GM12878 (cell line): Measurements from ENCODE around the gene ETV6. TPM values are rescaled to one million over a fixed set of nuclear protein-coding genes. Genes with fewer than 3 reads are reported as not detected.
A peak's percentile ranks its signal among the peaks of the same experiment; 100 is the strongest.

ENCODE experiments used
- ASH2L ChIP-seq: fragments of 300-600, 200-600 bp; sonication (generic); IDR thresholded peaks from 2 replicates; pipeline ENCODE4 v1.6.1; 2017; ENCODE audit warnings: low read depth, mild to moderate bottlenecking, borderline replicate concordance
- ATF7 ChIP-seq: fragments of 450-650 bp; IDR thresholded peaks from 2 replicates; pipeline ENCODE4 v1.6.1; 2016; ENCODE audit warnings: low read depth, mild to moderate bottlenecking
- CBX5 ChIP-seq: sonication (generic); IDR thresholded peaks from 2 replicates; pipeline ENCODE4 v1.6.1; 2016; ENCODE audit warnings: low read depth, moderate library complexity, mild to moderate bottlenecking, inconsistent platforms
- CREB1 ChIP-seq: IDR thresholded peaks from 2 replicates; pipeline ENCODE4 v1.6.1; 2012; ENCODE audit warnings: low read depth, mild to moderate bottlenecking, inconsistent platforms
- DPF2 ChIP-seq: fragments of 450-650 bp; IDR thresholded peaks from 2 replicates; pipeline ENCODE4 v1.6.1; 2017; ENCODE audit warnings: mild to moderate bottlenecking
- GATAD2B ChIP-seq: fragments of 450-650 bp; conservative IDR thresholded peaks from 2 replicates; pipeline ENCODE4 v1.6.1; 2017; ENCODE audit warnings: low read depth, mild to moderate bottlenecking, moderate library complexity
- HCFC1 ChIP-seq: fragments of 150-350 bp; IDR thresholded peaks from 2 replicates; pipeline ENCODE4 v1.6.1; 2014; ENCODE audit warnings: low read length
- IKZF1 ChIP-seq: fragments of 450-650 bp; conservative IDR thresholded peaks from 2 replicates; pipeline ENCODE4 v1.6.1; 2017; ENCODE audit warnings: antibody characterized with exemption, mild to moderate bottlenecking
- RAD51 ChIP-seq: fragments of 450-650 bp; IDR thresholded peaks from 2 replicates; pipeline ENCODE4 v1.6.1; 2016; ENCODE audit warnings: moderate library complexity, mild to moderate bottlenecking, inconsistent platforms
- SIN3A ChIP-seq: IDR thresholded peaks from 2 replicates; pipeline ENCODE4 v1.6.1; 2012; ENCODE audit warnings: low read depth, low read length, improper control_type of control experiment
- SPI1 ChIP-seq: IDR thresholded peaks from 2 replicates; pipeline ENCODE4 v1.6.1; 2011; ENCODE audit warnings: low read depth, mild to moderate bottlenecking, low read length, moderate library complexity, borderline replicate concordance; ENCODE audit not compliant: insufficient read depth
- SUPT20H ChIP-seq: IDR thresholded peaks from 2 replicates; pipeline ENCODE4 v1.6.1; 2011; ENCODE audit warnings: low read depth, mild to moderate bottlenecking, low read length, moderate library complexity, borderline replicate concordance; ENCODE audit not compliant: control insufficient read depth
- SUZ12 ChIP-seq: fragments of 200-600 bp; sonication (generic); IDR thresholded peaks from one replicate; pipeline ENCODE4 v1.6.1; 2018; ENCODE audit warnings: antibody characterized with exemption, mild to moderate bottlenecking; ENCODE audit not compliant: unreplicated experiment
- TAF1 ChIP-seq: IDR thresholded peaks from 2 replicates; pipeline ENCODE4 v1.6.1; 2011; ENCODE audit warnings: mild to moderate bottlenecking, low read depth, low read length, borderline replicate concordance
- ZNF217 ChIP-seq: fragments of 450-650 bp; IDR thresholded peaks from 2 replicates; pipeline ENCODE4 v1.6.1; 2017; ENCODE audit warnings: antibody characterized with exemption, mild to moderate bottlenecking
- polyA plus RNA-seq, 11 experiments: library from polyadenylated mRNA; depleted of rRNA in 4 of 11; unstranded in 6 of 11; stranded (reverse) in 5 of 11; fragments of >200 nt; fragmentation: Nextera tagmentation in 4 of 11; fragmentation: Illumina TruSeq in 1 of 11; extraction: Ambion mirVana in 4 of 11; extraction: Trizol in 1 of 11; gene quantifications; 1 replicate in 1 of 11; 2 replicates in 10 of 11; pipeline versions ENCODE4 v1.2.1 to v1.2.3, GENCODE V29; 2011 to 2016; ENCODE audit warnings: inconsistent platforms in 2 of 11, missing spikeins in 2 of 11, low read depth in 1 of 11
- total RNA-seq, 4 experiments: library from RNA; depleted of rRNA in 3 of 4; stranded (reverse); fragments of >200 nt in 3 of 4; fragmentation: Illumina TruSeq in 1 of 4; extraction: Trizol in 1 of 4; gene quantifications; 2 replicates each; pipeline versions ENCODE4 v1.2.1 to v1.2.3, GENCODE V29; 2013 to 2021
- TF ChIP-seq, protein P1 (sequence below): fragments of 450-650 bp; IDR thresholded peaks from 2 replicates; pipeline ENCODE4 v1.6.1; 2017; ENCODE audit warnings: mild to moderate bottlenecking, moderate library complexity
- TF ChIP-seq, protein P2 (sequence below): fragments of 450-650 bp; IDR thresholded peaks from 2 replicates; pipeline ENCODE4 v1.6.1; 2018; ENCODE audit warnings: mild to moderate bottlenecking, low read depth, moderate library complexity; ENCODE audit not compliant: partially characterized antibody
- TF ChIP-seq, protein P3 (sequence below): fragments of 450-650 bp; IDR thresholded peaks from 2 replicates; pipeline ENCODE4 v1.6.1; 2017; ENCODE audit warnings: antibody characterized with exemption, mild to moderate bottlenecking, moderate library complexity

Gene ETV6
- total and polyA plus RNA-seq, 10 of the 15 experiments (the other 5 are each of a cell fraction or from before 2014, with no cell fraction given): 6.6 to 74.8 (median 24.6) TPM

DNA sequence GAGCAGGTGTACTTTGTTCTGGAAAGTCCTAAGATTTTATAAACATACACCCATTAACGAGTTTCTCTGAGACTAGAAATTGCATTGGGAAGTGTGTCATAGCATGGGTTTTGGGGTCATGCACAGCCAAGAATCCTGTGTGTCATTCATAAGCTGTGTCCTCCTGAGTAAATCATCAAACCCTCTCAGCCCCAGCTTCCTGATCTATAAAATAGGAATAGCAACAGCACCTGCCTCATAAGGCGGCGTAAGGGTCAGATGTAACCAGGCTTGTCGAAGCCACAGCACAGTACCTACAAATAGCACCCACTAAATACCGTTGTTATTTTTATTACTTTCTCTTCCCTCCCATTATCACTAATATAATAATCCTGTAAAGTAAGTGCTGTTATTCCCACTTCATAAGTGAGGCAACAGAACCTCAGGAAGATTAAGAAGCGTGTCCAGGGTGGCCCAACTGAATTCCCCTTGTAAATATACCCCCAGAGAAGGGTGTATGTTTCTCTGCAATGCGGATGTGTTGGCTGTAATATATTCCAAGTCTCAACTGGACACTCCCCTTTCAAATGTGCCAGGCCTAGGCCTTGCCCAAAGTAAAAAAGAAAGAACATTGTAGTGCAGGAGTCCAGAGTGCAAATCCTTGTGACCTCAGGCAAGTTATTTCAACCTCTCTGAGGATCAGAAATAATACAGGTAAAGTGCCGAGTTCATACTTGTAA lies 233.0 kb downstream of the ETV6 start (continued):
- TF ChIP-seq, protein P1, sequence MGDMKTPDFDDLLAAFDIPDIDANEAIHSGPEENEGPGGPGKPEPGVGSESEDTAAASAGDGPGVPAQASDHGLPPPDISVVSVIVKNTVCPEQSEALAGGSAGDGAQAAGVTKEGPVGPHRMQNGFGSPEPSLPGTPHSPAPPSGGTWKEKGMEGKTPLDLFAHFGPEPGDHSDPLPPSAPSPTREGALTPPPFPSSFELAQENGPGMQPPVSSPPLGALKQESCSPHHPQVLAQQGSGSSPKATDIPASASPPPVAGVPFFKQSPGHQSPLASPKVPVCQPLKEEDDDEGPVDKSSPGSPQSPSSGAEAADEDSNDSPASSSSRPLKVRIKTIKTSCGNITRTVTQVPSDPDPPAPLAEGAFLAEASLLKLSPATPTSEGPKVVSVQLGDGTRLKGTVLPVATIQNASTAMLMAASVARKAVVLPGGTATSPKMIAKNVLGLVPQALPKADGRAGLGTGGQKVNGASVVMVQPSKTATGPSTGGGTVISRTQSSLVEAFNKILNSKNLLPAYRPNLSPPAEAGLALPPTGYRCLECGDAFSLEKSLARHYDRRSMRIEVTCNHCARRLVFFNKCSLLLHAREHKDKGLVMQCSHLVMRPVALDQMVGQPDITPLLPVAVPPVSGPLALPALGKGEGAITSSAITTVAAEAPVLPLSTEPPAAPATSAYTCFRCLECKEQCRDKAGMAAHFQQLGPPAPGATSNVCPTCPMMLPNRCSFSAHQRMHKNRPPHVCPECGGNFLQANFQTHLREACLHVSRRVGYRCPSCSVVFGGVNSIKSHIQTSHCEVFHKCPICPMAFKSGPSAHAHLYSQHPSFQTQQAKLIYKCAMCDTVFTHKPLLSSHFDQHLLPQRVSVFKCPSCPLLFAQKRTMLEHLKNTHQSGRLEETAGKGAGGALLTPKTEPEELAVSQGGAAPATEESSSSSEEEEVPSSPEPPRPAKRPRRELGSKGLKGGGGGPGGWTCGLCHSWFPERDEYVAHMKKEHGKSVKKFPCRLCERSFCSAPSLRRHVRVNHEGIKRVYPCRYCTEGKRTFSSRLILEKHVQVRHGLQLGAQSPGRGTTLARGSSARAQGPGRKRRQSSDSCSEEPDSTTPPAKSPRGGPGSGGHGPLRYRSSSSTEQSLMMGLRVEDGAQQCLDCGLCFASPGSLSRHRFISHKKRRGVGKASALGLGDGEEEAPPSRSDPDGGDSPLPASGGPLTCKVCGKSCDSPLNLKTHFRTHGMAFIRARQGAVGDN: no peak
- TF ChIP-seq ASH2L: no peak
- no peak for TF ChIP-seq RAD51
- TF ChIP-seq ATF7: no peak
- TF ChIP-seq, protein P2, sequence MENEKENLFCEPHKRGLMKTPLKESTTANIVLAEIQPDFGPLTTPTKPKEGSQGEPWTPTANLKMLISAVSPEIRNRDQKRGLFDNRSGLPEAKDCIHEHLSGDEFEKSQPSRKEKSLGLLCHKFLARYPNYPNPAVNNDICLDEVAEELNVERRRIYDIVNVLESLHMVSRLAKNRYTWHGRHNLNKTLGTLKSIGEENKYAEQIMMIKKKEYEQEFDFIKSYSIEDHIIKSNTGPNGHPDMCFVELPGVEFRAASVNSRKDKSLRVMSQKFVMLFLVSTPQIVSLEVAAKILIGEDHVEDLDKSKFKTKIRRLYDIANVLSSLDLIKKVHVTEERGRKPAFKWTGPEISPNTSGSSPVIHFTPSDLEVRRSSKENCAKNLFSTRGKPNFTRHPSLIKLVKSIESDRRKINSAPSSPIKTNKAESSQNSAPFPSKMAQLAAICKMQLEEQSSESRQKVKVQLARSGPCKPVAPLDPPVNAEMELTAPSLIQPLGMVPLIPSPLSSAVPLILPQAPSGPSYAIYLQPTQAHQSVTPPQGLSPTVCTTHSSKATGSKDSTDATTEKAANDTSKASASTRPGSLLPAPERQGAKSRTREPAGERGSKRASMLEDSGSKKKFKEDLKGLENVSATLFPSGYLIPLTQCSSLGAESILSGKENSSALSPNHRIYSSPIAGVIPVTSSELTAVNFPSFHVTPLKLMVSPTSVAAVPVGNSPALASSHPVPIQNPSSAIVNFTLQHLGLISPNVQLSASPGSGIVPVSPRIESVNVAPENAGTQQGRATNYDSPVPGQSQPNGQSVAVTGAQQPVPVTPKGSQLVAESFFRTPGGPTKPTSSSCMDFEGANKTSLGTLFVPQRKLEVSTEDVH: no peak
- TF ChIP-seq SUPT20H: no peak
- TF ChIP-seq TAF1: no peak
- no peak for TF ChIP-seq SIN3A
- no peak for TF ChIP-seq DPF2
- TF ChIP-seq IKZF1: peak; percentile 78
- TF ChIP-seq ZNF217: no peak
- TF ChIP-seq SUZ12: no peak
- TF ChIP-seq, protein P3, sequence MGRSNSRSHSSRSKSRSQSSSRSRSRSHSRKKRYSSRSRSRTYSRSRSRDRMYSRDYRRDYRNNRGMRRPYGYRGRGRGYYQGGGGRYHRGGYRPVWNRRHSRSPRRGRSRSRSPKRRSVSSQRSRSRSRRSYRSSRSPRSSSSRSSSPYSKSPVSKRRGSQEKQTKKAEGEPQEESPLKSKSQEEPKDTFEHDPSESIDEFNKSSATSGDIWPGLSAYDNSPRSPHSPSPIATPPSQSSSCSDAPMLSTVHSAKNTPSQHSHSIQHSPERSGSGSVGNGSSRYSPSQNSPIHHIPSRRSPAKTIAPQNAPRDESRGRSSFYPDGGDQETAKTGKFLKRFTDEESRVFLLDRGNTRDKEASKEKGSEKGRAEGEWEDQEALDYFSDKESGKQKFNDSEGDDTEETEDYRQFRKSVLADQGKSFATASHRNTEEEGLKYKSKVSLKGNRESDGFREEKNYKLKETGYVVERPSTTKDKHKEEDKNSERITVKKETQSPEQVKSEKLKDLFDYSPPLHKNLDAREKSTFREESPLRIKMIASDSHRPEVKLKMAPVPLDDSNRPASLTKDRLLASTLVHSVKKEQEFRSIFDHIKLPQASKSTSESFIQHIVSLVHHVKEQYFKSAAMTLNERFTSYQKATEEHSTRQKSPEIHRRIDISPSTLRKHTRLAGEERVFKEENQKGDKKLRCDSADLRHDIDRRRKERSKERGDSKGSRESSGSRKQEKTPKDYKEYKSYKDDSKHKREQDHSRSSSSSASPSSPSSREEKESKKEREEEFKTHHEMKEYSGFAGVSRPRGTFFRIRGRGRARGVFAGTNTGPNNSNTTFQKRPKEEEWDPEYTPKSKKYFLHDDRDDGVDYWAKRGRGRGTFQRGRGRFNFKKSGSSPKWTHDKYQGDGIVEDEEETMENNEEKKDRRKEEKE: no peak
- TF ChIP-seq HCFC1: no peak
- TF ChIP-seq CBX5: no peak
- TF ChIP-seq CREB1: no peak
- TF ChIP-seq SPI1: no peak
- TF ChIP-seq GATAD2B: peak; percentile 51; the same call in 1 of the 2 replicates
